Activated naive CD4-positive, alpha-beta T cell treated with anti-CD3 and anti-CD28 coated beads, Interleukin-2, amount 50 U/mL, for 16 hours (primary cell): ENCODE results near the gene SLC1A7.

ENCODE experiments used
- DNase-seq: peaks from one replicate; pipeline ENCODE4 v3.0.0-alpha.2; 2020

Gene SLC1A7

GRCh38 chr1:53158900-53159299 is 16.5 kb upstream of the SLC1A7 start:
- DNase-seq: no peak

- DNase-seq: no peak
Observed at GRCh38 chr1:53156783-53157182, 14.3 kb upstream of the SLC1A7 start.

- DNase-seq: no peak
Observed at GRCh38 chr1:53155945-53156344, 13.5 kb upstream of the SLC1A7 start.

- DNase-seq: no peak
Observed at GRCh38 chr1:53155534-53155933, 13.1 kb upstream of the SLC1A7 start.

- no peak for DNase-seq
Observed at GRCh38 chr1:53154859-53155438, 12.5 kb upstream of the SLC1A7 start.

GRCh38 chr1:53153752-53154151 is 11.3 kb upstream of the SLC1A7 start:
- no peak for DNase-seq

- DNase-seq: no peak
Observed at GRCh38 chr1:53148123-53148522, 5.7 kb upstream of the SLC1A7 start.

GRCh38 chr1:53147174-53147573 is 4.7 kb upstream of the SLC1A7 start:
- no peak for DNase-seq

- DNase-seq: no peak
Observed at GRCh38 chr1:53145942-53146708, 3.7 kb upstream of the SLC1A7 start.

GRCh38 chr1:53145619-53145941 is 3.1 kb upstream of the SLC1A7 start:
- DNase-seq: no peak

- no peak for DNase-seq
Observed at GRCh38 chr1:53145051-53145600, 2.7 kb upstream of the SLC1A7 start.

- DNase-seq: no peak
Observed at GRCh38 chr1:53144201-53144600, 1.8 kb upstream of the SLC1A7 start.

GRCh38 chr1:53143527-53143926 is 1.1 kb upstream of the SLC1A7 start:
- DNase-seq: no peak

- no peak for DNase-seq
Observed at GRCh38 chr1:53141487-53142055, 867 bp downstream of the SLC1A7 start.

- no peak for DNase-seq
Observed at GRCh38 chr1:53140451-53140850, 2.0 kb downstream of the SLC1A7 start.

GRCh38 chr1:53139951-53140361 is 2.5 kb downstream of the SLC1A7 start:
- no peak for DNase-seq

GRCh38 chr1:53138991-53139884 is 3.2 kb downstream of the SLC1A7 start:
- no peak for DNase-seq

- DNase-seq: no peak
Observed at GRCh38 chr1:53137729-53138128, 4.7 kb downstream of the SLC1A7 start.

GRCh38 chr1:53135735-53136114 is 6.7 kb downstream of the SLC1A7 start:
- no peak for DNase-seq

- DNase-seq: no peak
Observed at GRCh38 chr1:53134961-53135734, 7.3 kb downstream of the SLC1A7 start.

GRCh38 chr1:53134042-53134485 is 8.4 kb downstream of the SLC1A7 start:
- DNase-seq: no peak
